MCF 10A (cell line): Measurements from ENCODE around the gene ADARB2. TPM values are rescaled to one million over a fixed set of nuclear protein-coding genes. Genes with fewer than 3 reads are reported as not detected.

Source experiments
- BruUV-seq: library from RNA; stranded (reverse); fragments of 400-500 nt; replicated peaks from 2 replicates; lab custom pipeline; 2021; lab: Mats Ljungman, UMichigan
- CTCF ChIA-PET: fragments of 300-600 bp; sonication (Branson Sonifier 250); formaldehyde crosslinking; extraction: SDS; loops from one replicate; lab custom pipeline; 2021; ENCODE audit warnings: antibody characterized with exemption, inconsistent platforms; lab: Yijun Ruan, JAX
- POLR2A ChIA-PET: fragments of 300-600, 350-650 bp; sonication (Branson Sonifier 250); formaldehyde crosslinking; extraction: SDS; loops from one replicate; lab custom pipeline; 2020; ENCODE audit warnings: antibody characterized with exemption, inconsistent platforms; lab: Yijun Ruan, JAX
- DNase-seq: peaks from one replicate; pipeline ENCODE4 v3.0.0-alpha.2; 2018; ENCODE audit not compliant: unreplicated experiment
- H3K27ac Mint-ChIP-seq: one replicate; pipeline ENCODE4 v1.8.0; 2022; ENCODE audit warnings: mild to moderate bottlenecking, low read depth, mixed read lengths; ENCODE audit not compliant: unreplicated experiment
- H3K27me3 Mint-ChIP-seq: one replicate; pipeline ENCODE4 v1.8.0; 2022; ENCODE audit warnings: mixed read lengths; ENCODE audit not compliant: insufficient read depth, unreplicated experiment
- H3K36me3 Mint-ChIP-seq: one replicate; pipeline ENCODE4 v1.8.0; 2022; ENCODE audit warnings: mild to moderate bottlenecking, moderate library complexity, mixed read lengths; ENCODE audit not compliant: insufficient read depth, unreplicated experiment
- H3K4me1 Mint-ChIP-seq: one replicate; pipeline ENCODE4 v1.8.0; 2022; ENCODE audit warnings: mixed read lengths; ENCODE audit not compliant: insufficient read depth, unreplicated experiment
- H3K4me3 Mint-ChIP-seq: one replicate; pipeline ENCODE4 v1.8.0; 2022; ENCODE audit warnings: mild to moderate bottlenecking, moderate library complexity, mixed read lengths; ENCODE audit not compliant: unreplicated experiment
- H3K9me3 Mint-ChIP-seq: one replicate; pipeline ENCODE4 v1.8.0; 2022; ENCODE audit warnings: mixed read lengths; ENCODE audit not compliant: unreplicated experiment
- CTCF ChIP-seq: fragments of 200-600 bp; IDR thresholded peaks from one replicate; pipeline ENCODE4 v1.8.0; 2022; ENCODE audit warnings: antibody characterized with exemption, mild to moderate bottlenecking; ENCODE audit not compliant: unreplicated experiment
- intact Hi-C: fragments of 100-400 bp; cut with micrococcal nuclease; formaldehyde crosslinking; loops from 2 replicates; pipeline ENCODE4 v1.14.1; 2022
- total RNA-seq: library from RNA; stranded (reverse); gene quantifications from 2 replicates; pipeline ENCODE4 v1.2.3, GENCODE V29; 2022

Gene ADARB2
- total RNA-seq, 1 experiment from 2014 or later, result 0.96 TPM

GRCh38 chr10:1579671-1580070 is 157.7 kb downstream of the ADARB2 start:
- no peak for DNase-seq
- Mint-ChIP-seq H3K36me3 (no peaks in the 10 kb centered on the region), H3K4me3 (no peak overlapping the region), H3K27me3 (no peaks in the 10 kb centered on the region), H3K9me3 (no peaks in the 10 kb centered on the region), H3K27ac (no peak overlapping the region), H3K4me1 (no peaks in the 10 kb centered on the region)
- ChIA-PET POLR2A (no interaction called here), CTCF (no interaction called here)
- intact Hi-C loops, result no loop called here
- BruUV-seq, result no TSS peak
- no peak for TF ChIP-seq CTCF

GRCh38 chr10:1579141-1579491 is 158.2 kb downstream of the ADARB2 start:
- H3K4me1 Mint-ChIP-seq, result no peaks in the 10 kb centered on the region
- no peak overlapping the region for H3K4me3 Mint-ChIP-seq
- ChIA-PET POLR2A (no interaction called here), CTCF (no interaction called here)
- no peaks in the 10 kb centered on the region for H3K36me3 Mint-ChIP-seq
- BruUV-seq, result no TSS peak
- no peak for TF ChIP-seq CTCF
- no peak for DNase-seq
- H3K9me3 Mint-ChIP-seq, result no peaks in the 10 kb centered on the region
- no peak overlapping the region for H3K27ac Mint-ChIP-seq
- no peaks in the 10 kb centered on the region for H3K27me3 Mint-ChIP-seq
- intact Hi-C loops, result no loop called here

GRCh38 chr10:1578392-1579140 is 158.8 kb downstream of the ADARB2 start:
- no peak overlapping the region for H3K4me3 Mint-ChIP-seq
- H3K36me3 Mint-ChIP-seq, result no peaks in the 10 kb centered on the region
- no peaks in the 10 kb centered on the region for H3K9me3 Mint-ChIP-seq
- BruUV-seq, result no TSS peak
- H3K4me1 Mint-ChIP-seq, result no peaks in the 10 kb centered on the region
- no peak for TF ChIP-seq CTCF
- intact Hi-C loops, result no loop called here
- DNase-seq, result no peak
- H3K27me3 Mint-ChIP-seq, result no peaks in the 10 kb centered on the region
- no peak overlapping the region for H3K27ac Mint-ChIP-seq
- ChIA-PET CTCF (no interaction called here), POLR2A (no interaction called here)

- H3K4me1 Mint-ChIP-seq, result no peaks in the 10 kb centered on the region
- H3K9me3 Mint-ChIP-seq, result no peaks in the 10 kb centered on the region
- ChIA-PET CTCF (no interaction called here), POLR2A (no interaction called here)
- no peak for TF ChIP-seq CTCF
- no peak for DNase-seq
- H3K4me3 Mint-ChIP-seq, result no peak overlapping the region
- BruUV-seq, result no TSS peak
- H3K27me3 Mint-ChIP-seq, result no peaks in the 10 kb centered on the region
- intact Hi-C loops, result no loop called here
- H3K27ac Mint-ChIP-seq, result no peak overlapping the region
- H3K36me3 Mint-ChIP-seq, result no peaks in the 10 kb centered on the region
Measured at GRCh38 chr10:1577945-1578344, 159.4 kb downstream of the ADARB2 start.
